ENCODE data around the gene EEFSEC.

Gene EEFSEC

GRCh38 chr3:128367761-128368160, 214.5 kb downstream of the EEFSEC start:
- DNase-seq (ENCODE audit: low read depth in 2 of 2), result no peak

- DNase-seq (ENCODE audit: low read depth in 2 of 2), result no peak
Observed at GRCh38 chr3:128368626-128369025, 215.3 kb downstream of the EEFSEC start.

- DNase-seq (ENCODE audit: low read depth in 2 of 2), result no peak
Observed at GRCh38 chr3:128369121-128369703, 215.9 kb downstream of the EEFSEC start.

- DNase-seq (ENCODE audit: low read depth in 2 of 2), result no peak
Observed at GRCh38 chr3:128369881-128370642, 216.8 kb downstream of the EEFSEC start.

GRCh38 chr3:128372281-128372680, 219.0 kb downstream of the EEFSEC start:
- no peak for DNase-seq (ENCODE audit: low read depth in 2 of 2)

- no peak for DNase-seq (ENCODE audit: low read depth in 2 of 2)
Observed at GRCh38 chr3:128372707-128373533, 219.6 kb downstream of the EEFSEC start.

GRCh38 chr3:128374746-128375445, 221.6 kb downstream of the EEFSEC start:
- DNase-seq (ENCODE audit: low read depth in 2 of 2), result no peak

- no peak for DNase-seq (ENCODE audit: low read depth in 2 of 2)
Observed at GRCh38 chr3:128376516-128376915, 223.2 kb downstream of the EEFSEC start.

GRCh38 chr3:128378631-128379347, 225.5 kb downstream of the EEFSEC start:
- DNase-seq (ENCODE audit: low read depth in 2 of 2), result no peak

GRCh38 chr3:128379367-128380160, 226.3 kb downstream of the EEFSEC start:
- no peak for DNase-seq (ENCODE audit: low read depth in 2 of 2)

- DNase-seq (ENCODE audit: low read depth in 2 of 2), result no peak
Observed at GRCh38 chr3:128380295-128380694, 227.0 kb downstream of the EEFSEC start.

GRCh38 chr3:128380719-128381118, 227.4 kb downstream of the EEFSEC start:
- DNase-seq (ENCODE audit: low read depth in 2 of 2), result no peak

- DNase-seq (ENCODE audit: low read depth in 2 of 2), result no peak
Observed at GRCh38 chr3:128381609-128382008, 228.3 kb downstream of the EEFSEC start.

- DNase-seq (ENCODE audit: low read depth in 2 of 2), result no peak
Observed at GRCh38 chr3:128382221-128382807, 229.0 kb downstream of the EEFSEC start.

GRCh38 chr3:128383316-128384235, 230.3 kb downstream of the EEFSEC start:
- DNase-seq (ENCODE audit: low read depth in 2 of 2), result peak; percentile 15 to 50

- no peak for DNase-seq (ENCODE audit: low read depth in 2 of 2)
Observed at GRCh38 chr3:128385080-128385832, 232.0 kb downstream of the EEFSEC start.

- no peak for DNase-seq (ENCODE audit: low read depth in 2 of 2)
Observed at GRCh38 chr3:128388932-128389331, 235.7 kb downstream of the EEFSEC start.

GRCh38 chr3:128390867-128391266, 237.6 kb downstream of the EEFSEC start:
- no peak for DNase-seq (ENCODE audit: low read depth in 2 of 2)
